OCI-LY7 (cell line): ENCODE measurements around the gene TOMM20. TPM values are rescaled to one million over a fixed set of nuclear protein-coding genes. Genes with fewer than 3 reads are reported as not detected.

Source experiments
- BruUV-seq: library from RNA; stranded (reverse); fragments of 400-500 nt; replicated peaks from 2 replicates; lab custom pipeline; 2021; lab: Mats Ljungman, UMichigan
- CTCF ChIA-PET: fragments of 300-600 bp; sonication (Branson Sonifier 250); formaldehyde crosslinking; loops from one replicate; lab custom pipeline; 2022; ENCODE audit warnings: antibody characterized with exemption; ENCODE audit not compliant: unreplicated experiment; lab: Charles Lee
- POLR2A ChIA-PET: fragments of 300-600 bp; sonication (Branson Sonifier 250); formaldehyde crosslinking; loops from one replicate; lab custom pipeline; 2022; ENCODE audit warnings: antibody characterized with exemption; lab: Charles Lee
- DNase-seq: peaks from one replicate; pipeline ENCODE4 v3.0.0-alpha.2; 2015; ENCODE audit warnings: low spot score
- H2AFZ ChIP-seq: fragments of 200-600 bp; sonication (generic), shearing (Covaris generic); 2 replicates; pipeline ENCODE4 v1.6.1; 2014; ENCODE audit warnings: mild to moderate bottlenecking, antibody characterized with exemption, low read length, moderate library complexity
- H3K27ac ChIP-seq: fragments of 200-600 bp; sonication (generic); 2 replicates; pipeline ENCODE4 v1.5.1; 2014; ENCODE audit warnings: mixed run types, low read depth, mild to moderate bottlenecking, moderate library complexity, low read length, inconsistent platforms; ENCODE audit not compliant: poor library complexity, severe bottlenecking
- H3K36me3 ChIP-seq: fragments of 200-600 bp; sonication (generic); 2 replicates; pipeline ENCODE4 v1.6.1; 2014; ENCODE audit warnings: mild to moderate bottlenecking, antibody characterized with exemption, low read length, moderate library complexity, mixed read lengths; ENCODE audit not compliant: insufficient read depth
- H3K4me1 ChIP-seq: fragments of 200-600 bp; sonication (generic); 2 replicates; pipeline ENCODE4 v1.5.1; 2014; ENCODE audit warnings: mild to moderate bottlenecking, low read length; ENCODE audit not compliant: insufficient read depth, poor library complexity, severe bottlenecking
- H3K4me2 ChIP-seq: fragments of 200-600 bp; sonication (generic); 2 replicates; pipeline ENCODE4 v1.6.1; 2014; ENCODE audit warnings: mild to moderate bottlenecking, low read length
- H3K4me3 ChIP-seq: fragments of 200-600 bp; sonication (generic); 2 replicates; pipeline ENCODE4 v1.5.1; 2014; ENCODE audit warnings: mild to moderate bottlenecking, low read depth, low read length; ENCODE audit not compliant: poor library complexity, severe bottlenecking
- H3K79me2 ChIP-seq: fragments of 200-600 bp; sonication (generic); 2 replicates; pipeline ENCODE4 v1.6.1; 2016; ENCODE audit warnings: low read depth, mild to moderate bottlenecking, low read length, moderate library complexity, mixed read lengths; ENCODE audit not compliant: insufficient read depth
- H3K9me2 ChIP-seq: fragments of 200-600 bp; sonication (generic); 2 replicates; pipeline ENCODE4 v1.6.1; 2016; ENCODE audit warnings: mild to moderate bottlenecking, low read length, mixed read lengths; ENCODE audit not compliant: insufficient read depth
- H3K9me3 ChIP-seq: fragments of 200-600 bp; sonication (generic); 2 replicates; pipeline ENCODE4 v1.6.1; 2014; ENCODE audit warnings: mild to moderate bottlenecking, mixed run types, low read length, mixed read lengths
- H4K20me1 ChIP-seq: fragments of 200-600 bp; sonication (generic); 2 replicates; pipeline ENCODE4 v1.6.1; 2014; ENCODE audit warnings: mild to moderate bottlenecking, antibody characterized with exemption, low read length, moderate library complexity, mixed read lengths; ENCODE audit not compliant: insufficient read depth
- CTCF ChIP-seq: fragments of 200-600 bp; sonication (generic); conservative IDR thresholded peaks from 2 replicates; pipeline ENCODE4 v1.5.1; 2014; ENCODE audit warnings: mild to moderate bottlenecking, antibody characterized with exemption, low read length, moderate library complexity, mixed read lengths
- EZH2phosphoT487 ChIP-seq: fragments of 200-600 bp; sonication (generic); IDR thresholded peaks from 2 replicates; pipeline ENCODE4 v1.6.1; 2018; ENCODE audit warnings: low read depth, borderline replicate concordance, mild to moderate bottlenecking, mixed run types, antibody characterized with exemption, low read length, moderate library complexity, mixed read lengths
- intact Hi-C: fragments of 100-400 bp; cut with micrococcal nuclease; formaldehyde crosslinking; loops from one replicate; pipeline ENCODE4 v1.10.0; 2022; ENCODE audit not compliant: unreplicated experiment
- total RNA-seq, 2 experiments: library from RNA; depleted of rRNA in 1 of 2; stranded (reverse); fragments of >200 nt in 1 of 2; shearing (Covaris generic) in 1 of 2; gene quantifications; 2 replicates each; pipeline ENCODE4 v1.2.3, GENCODE V29; 2014 to 2022

Gene TOMM20
- total RNA-seq, 2 experiments from 2014 or later = 76.7 to 133 TPM

GRCh38 chr1:235131961-235132360 lies 3.3 kb upstream of the TOMM20 start:
- no peak overlapping the region for H3K4me3 ChIP-seq
- CTCF ChIA-PET = no interaction called here
- H3K36me3 ChIP-seq = peaks cover 77% of the 10 kb centered on the region
- no peak overlapping the region for H3K27ac ChIP-seq
- peaks cover 6% of the 10 kb centered on the region for H3K4me1 ChIP-seq
- TF ChIP-seq CTCF (no peak), EZH2phosphoT487 (no peak)
- intact Hi-C loops = no loop called here
- no peak for DNase-seq
- H4K20me1 ChIP-seq = peaks cover 9% of the 10 kb centered on the region
- BruUV-seq = no TSS peak
- H3K79me2 ChIP-seq = peaks cover 21% of the 10 kb centered on the region
- POLR2A ChIA-PET = interaction anchor here (0.6 to 0.7 kb wide), 2 partner anchors 34 to 110 kb away, joined by 3 read pairs; no protein-coding TSS in a partner anchor
- H3K9me2 ChIP-seq = no peaks in the 10 kb centered on the region
- H3K9me3 ChIP-seq = no peaks in the 10 kb centered on the region
- no peak overlapping the region for H2AFZ ChIP-seq
- H3K4me2 ChIP-seq = no peak overlapping the region

DNA sequence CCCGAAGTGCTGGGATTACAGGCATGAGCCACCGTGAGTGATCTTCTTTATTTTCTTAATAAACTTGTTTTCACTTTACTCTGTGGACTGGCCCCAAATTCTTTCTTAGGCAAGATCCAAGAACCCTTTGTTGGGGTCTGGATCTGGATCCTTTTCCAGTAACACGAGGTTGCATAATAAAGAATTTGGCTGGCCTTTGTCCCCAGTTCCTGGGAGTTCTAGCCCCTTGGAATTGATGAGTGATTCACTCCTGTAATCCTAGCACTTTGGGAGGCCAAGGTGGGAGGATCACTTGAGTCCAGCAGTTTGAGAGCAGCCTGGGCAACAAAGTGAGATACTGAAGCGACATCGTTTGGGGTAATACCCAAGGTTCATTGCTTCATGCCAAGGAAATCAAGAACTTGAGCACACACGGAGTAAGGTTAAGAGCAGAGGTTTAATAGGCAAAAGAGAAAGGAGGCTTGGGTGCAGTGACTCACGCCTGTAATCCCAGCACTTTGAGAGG lies 2.2 kb upstream of the TOMM20 start:
- ChIA-PET POLR2A (interaction anchor here (0.9 to 1.2 kb wide), 2 partner anchors 25 to 373 kb away, joined by 7 read pairs; partner anchors contain the start of gene B3GALNT2), CTCF (no interaction called here)
- intact Hi-C loops = no loop called here
- no peak overlapping the region for H3K4me3 ChIP-seq
- H3K79me2 ChIP-seq = peaks cover 33% of the 10 kb centered on the region
- H3K9me2 ChIP-seq = no peaks in the 10 kb centered on the region
- no peak overlapping the region for H3K27ac ChIP-seq
- H2AFZ ChIP-seq = no peak overlapping the region
- TF ChIP-seq EZH2phosphoT487 = no peak
- no peak for TF ChIP-seq CTCF
- no TSS peak for BruUV-seq
- no peaks in the 10 kb centered on the region for H3K9me3 ChIP-seq
- peaks cover 77% of the 10 kb centered on the region for H3K36me3 ChIP-seq
- no peak for DNase-seq
- H4K20me1 ChIP-seq = peaks cover 15% of the 10 kb centered on the region
- peaks cover 16% of the 10 kb centered on the region for H3K4me1 ChIP-seq
- H3K4me2 ChIP-seq = no peak overlapping the region

- H3K4me1 ChIP-seq = peaks cover 20% of the 10 kb centered on the region
- H2AFZ ChIP-seq = no peak overlapping the region
- H4K20me1 ChIP-seq = peaks cover 15% of the 10 kb centered on the region
- H3K36me3 ChIP-seq = peaks cover 77% of the 10 kb centered on the region
- no peaks in the 10 kb centered on the region for H3K9me3 ChIP-seq
- no peaks in the 10 kb centered on the region for H3K9me2 ChIP-seq
- BruUV-seq = no TSS peak
- ChIA-PET CTCF (no interaction called here), POLR2A (interaction anchor here (0.7 to 1.2 kb wide), 6 partner anchors 24 to 634 kb away, joined by 4 to 7 read pairs (median 4); partner anchors contain the start of gene B3GALNT2)
- H3K27ac ChIP-seq = no peak overlapping the region
- TF ChIP-seq EZH2phosphoT487 = no peak
- TF ChIP-seq CTCF = no peak
- DNase-seq = no peak
- no peak overlapping the region for H3K4me3 ChIP-seq
- no peak overlapping the region for H3K4me2 ChIP-seq
- intact Hi-C loops = loop anchor here (2.0 kb wide), 1 partner anchor 199 kb away; the partner anchor contains the start of genes ARID4B and GGPS1
- peaks cover 41% of the 10 kb centered on the region for H3K79me2 ChIP-seq
Measured at GRCh38 chr1:235129774-235130570, 1.3 kb upstream of the TOMM20 start.
